NCI-H510A (cell line): ENCODE results near the gene ANLN.
"Not testable (repeated sequence)": the region's sequence is repeated elsewhere in the genome, so short reads cannot be mapped to it uniquely, and the experiment has no call there.

Source experiments
- DNase-seq: peaks from one replicate; lab custom pipeline; 2025; lab: John Stamatoyannopoulos, UW

Gene ANLN

DNA sequence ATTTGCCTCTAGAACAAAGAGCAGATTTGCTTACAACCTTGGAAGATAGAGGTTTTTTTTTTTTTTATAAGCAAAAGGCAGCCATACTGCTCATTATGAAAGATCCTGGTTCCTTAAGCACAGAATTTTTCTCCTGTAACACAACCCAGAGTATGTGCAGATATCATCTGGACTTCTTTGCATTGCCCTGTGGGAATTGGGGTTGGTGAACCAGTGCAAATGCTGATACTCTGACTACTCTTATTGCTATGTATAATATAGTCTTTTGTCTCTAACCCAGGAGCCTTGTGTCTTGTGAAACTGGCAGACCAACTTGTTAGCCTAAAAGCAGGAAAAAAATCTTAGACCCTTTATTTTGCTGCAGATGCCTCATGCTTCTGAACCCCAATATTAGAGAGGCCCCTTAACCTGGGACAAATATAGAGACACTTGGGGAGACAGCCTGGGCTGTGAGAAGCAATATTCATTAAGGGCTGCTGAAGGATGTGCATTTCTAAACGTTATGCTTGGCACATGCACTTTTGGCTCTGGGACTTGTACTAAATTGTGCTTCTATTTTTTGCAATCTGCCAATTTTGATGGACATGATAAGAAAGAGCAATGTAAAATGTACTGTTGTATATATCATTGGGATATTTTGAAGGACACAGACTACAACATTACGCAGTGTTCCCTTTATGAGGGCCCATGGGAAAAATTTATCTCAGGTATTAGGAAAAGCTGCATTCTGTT lies 78.9 kb downstream of the ANLN start:
- no peak for DNase-seq

- no peak for DNase-seq
Measured at GRCh38 chr7:36469236-36469635, 79.6 kb downstream of the ANLN start.

DNA sequence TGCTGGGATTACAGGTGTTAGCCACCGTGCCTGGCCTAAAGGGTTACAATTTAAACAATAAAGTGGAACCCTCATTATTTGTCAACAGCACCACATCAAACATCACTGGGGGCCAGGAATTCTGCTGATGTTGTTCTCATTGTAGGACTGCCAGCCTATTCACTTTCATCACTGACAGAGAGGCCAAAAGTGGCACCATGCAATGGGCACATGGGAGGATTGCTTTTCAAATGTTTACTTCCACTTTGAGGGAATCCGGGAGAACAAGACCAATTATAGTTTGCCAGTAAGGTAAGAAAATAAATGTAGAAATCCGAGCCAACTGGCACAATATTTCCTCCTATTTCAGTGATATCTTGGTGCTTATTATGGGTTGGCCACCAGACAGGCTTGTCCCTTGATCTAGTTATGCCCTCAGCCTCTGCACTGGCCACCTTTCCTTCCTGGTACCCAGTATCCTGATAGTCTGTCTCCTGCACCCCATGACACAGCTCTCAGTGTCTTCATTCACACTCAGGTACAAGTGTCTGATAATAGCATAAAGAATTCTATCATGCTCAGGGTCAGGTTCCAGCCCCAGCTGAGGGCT lies 82.6 kb downstream of the ANLN start:
- no peak for DNase-seq

GRCh38 chr7:36473454-36474282 lies 84.0 kb downstream of the ANLN start:
- peak; percentile 20 for DNase-seq

DNA sequence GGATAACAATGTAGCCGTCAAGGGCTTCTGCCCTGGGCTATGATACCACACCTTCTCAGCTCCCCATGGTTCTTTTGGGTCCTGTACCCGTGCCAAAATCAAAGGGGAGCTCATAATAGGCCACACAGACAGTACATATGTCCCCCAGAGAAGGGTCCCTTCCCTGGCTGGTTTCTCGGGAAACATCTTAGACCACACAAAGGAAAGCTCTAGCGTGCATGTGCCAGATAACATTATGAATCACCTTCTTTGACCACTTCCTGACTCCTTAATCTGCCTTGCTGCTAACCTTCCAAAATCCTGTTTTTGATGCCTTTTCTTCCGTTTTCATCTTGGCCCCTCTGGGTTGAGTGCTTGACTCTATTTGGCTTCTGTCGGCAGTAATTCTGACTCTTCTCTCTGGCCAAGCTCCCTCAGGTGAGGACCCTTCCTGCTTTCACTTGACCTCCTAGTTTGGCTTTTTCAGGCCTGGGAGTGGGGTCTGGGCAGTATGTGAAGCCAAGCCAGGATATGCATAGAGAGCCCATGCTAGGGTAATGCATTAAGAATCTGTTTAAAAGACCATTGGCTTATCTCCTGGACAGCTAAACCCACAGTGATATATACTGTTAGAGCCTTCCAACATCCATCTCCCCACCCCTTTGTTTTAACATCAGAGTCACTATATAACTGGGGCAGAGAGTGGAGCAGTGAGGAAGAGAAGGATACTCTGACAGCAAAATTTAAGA lies 84.8 kb downstream of the ANLN start:
- no peak for DNase-seq

DNA sequence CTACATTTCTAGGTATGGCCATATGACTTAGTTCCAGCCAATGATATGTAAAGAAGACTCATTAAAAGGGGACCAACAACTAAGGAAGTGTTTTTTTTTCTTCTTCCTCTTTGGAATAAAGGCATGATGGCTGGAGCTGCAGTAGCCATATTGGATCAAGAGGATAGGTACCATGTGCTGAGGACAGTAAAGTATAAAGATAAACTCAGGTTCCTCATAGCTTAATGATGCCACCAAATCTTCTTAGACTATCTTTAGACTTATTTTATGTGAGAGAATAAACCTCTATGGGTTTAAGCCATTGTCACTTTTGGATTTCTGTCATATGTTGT lies 85.3 kb downstream of the ANLN start:
- DNase-seq, result no peak

DNA sequence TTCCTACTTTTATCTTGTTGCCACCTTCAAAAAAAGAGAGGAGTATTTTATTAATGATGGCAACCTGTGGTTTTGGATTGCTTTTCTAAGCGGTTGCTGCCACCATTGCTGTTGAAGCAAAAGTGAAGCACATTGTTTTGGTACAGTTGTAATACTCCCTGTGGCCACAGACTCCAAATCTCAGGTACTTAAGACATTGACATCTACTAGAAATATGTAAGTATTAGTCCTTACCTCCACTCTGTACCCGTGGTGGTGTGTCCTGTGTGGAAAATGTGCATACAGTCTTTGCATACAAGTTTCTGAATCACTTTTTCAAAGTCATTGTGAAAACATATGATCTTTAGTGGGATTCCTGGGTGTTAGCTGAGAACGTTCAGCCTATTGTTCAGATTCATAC lies 85.7 kb downstream of the ANLN start:
- no peak for DNase-seq

DNA sequence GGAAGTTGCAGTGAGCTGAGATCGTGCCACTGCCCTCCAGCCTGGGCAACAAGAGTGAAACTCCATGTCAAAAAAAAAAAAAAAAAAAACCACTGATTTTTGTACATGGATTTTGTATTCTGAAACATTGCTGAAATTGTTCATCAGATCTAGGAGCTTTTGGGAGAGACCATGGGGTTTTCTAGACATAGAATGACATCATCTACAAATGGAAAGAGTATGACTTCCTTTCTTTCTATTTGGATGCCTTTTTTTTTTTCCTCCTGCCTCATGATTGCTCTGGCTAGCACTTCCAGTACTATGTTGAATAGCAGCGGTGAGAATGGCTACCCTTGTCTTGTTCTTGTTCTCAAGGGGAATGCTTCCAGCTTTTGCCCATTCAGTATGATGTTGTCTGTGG lies 89.1 kb downstream of the ANLN start:
- DNase-seq, result no peak

- DNase-seq, result not testable (repeated sequence)
Measured at GRCh38 chr7:36483853-36484252, 94.2 kb downstream of the ANLN start.

GRCh38 chr7:36484265-36484664 lies 94.6 kb downstream of the ANLN start:
- no peak for DNase-seq

GRCh38 chr7:36486336-36486735 lies 96.7 kb downstream of the ANLN start:
- DNase-seq, result no peak

DNA sequence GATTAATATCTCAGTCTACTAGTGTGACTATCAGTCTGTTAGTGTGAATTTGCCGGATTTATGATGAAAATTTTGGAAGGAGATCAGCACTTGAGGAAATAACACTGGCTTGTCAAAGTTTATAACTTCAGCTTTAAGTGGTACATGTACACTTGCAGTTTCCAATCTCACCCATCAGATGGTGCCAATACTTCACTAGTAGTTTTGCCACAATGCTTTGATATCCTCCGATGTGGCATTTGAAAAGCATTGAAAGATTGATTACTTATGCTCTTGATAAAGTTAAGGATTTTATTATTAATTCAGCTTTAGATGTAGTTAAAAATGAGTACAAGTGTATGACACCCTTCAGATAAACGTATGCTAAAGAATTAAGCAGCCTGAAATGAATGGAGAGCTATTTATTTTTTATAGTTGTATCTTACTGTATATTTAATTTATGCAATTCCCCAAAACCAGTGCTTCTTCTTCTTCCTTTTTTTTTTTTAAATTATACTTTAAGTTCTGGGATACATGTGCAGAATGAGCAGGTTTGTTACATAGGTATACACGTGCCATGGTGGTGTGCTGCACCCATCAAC lies 98.2 kb downstream of the ANLN start:
- peak; percentile 9 for DNase-seq

DNA sequence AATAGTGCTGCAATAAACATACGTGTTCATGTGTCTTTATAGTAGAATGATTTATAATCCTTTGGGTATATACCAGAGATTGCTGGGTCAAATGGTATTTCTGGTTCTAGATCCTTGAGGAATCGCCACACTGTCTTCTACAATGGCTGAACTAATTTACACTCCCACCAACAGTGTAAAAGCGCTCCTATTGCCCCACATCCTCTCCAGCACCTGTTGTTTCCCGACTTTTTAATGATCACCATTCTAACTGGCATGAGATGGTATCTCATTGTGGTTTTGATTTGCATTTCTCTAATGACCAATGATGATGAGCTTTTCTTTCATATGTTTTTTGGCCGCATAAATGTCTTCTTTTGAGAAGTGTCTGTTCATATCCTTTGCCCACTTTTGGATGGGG lies 99.0 kb downstream of the ANLN start:
- DNase-seq, result not testable (repeated sequence)

DNA sequence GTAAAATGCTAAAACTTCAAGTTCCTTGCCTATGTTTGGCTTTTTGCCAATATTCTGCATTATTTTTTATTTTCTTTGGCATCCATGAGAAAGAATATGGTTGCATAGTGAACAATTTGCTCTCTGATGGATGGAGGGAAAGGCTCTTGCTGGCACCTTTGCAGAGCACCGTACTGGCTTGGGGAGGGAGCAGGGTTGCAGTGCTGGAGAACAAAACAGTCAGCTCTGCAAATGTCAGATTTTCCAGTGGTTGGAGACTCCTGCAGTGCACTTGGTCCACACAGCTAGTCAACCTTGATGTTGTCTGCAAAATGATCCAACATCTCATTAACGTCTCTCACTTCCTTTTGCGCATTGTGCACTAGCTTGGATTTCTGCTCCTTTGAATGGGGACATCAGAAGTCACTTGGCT lies 100.8 kb downstream of the ANLN start:
- no peak for DNase-seq

- no peak for DNase-seq
Measured at GRCh38 chr7:36491317-36491716, 101.7 kb downstream of the ANLN start.

- DNase-seq, result no peak
Measured at GRCh38 chr7:36496576-36496975, 106.9 kb downstream of the ANLN start.

DNA sequence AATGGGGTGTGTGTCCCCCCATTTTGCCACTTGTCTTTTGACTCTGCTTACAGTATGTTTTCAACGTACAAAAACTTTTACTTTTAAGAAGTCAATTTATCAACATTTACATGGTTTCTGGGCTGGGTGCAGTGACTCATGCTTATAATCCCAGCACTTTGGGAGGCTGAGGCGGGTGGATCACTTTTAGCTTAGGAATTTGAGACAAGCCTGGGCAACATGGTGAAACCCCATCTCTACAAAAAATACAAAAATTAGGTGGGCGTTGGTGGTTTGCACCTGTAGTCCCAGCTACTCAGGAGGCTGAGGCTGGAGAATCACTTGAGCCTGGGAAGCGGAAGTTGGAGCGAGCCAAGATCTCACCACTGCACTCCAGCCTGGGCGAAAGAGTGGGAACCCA lies 107.5 kb downstream of the ANLN start:
- not testable (repeated sequence) for DNase-seq

- no peak for DNase-seq
Measured at GRCh38 chr7:36497775-36498174, 108.1 kb downstream of the ANLN start.
